CD14-positive monocyte (primary cell): ENCODE measurements around the gene HCN2. TPM values are rescaled to one million over a fixed set of nuclear protein-coding genes. Genes with fewer than 3 reads are reported as not detected.

Experiments used
- DNase-seq, 3 donors: peaks; one replicate each; pipeline ENCODE4 v3.0.0-alpha.2; 2011 to 2022
- H2AFZ ChIP-seq: 2 replicates; pipeline ENCODE4 v1.6.0; 2012; ENCODE audit warnings: mild to moderate bottlenecking, low read depth, low read length, inconsistent platforms; ENCODE audit not compliant: insufficient read depth, poor library complexity, severe bottlenecking
- H3K27ac ChIP-seq, 2 donors: 1 replicate in 1 of 2; 2 replicates in 1 of 2; pipeline ENCODE4 v1.5.1; 2012 to 2013; ENCODE audit warnings: low read length in 2 of 2, control low read depth in 1 of 2, inconsistent platforms in 1 of 2, low read depth in 1 of 2, mild to moderate bottlenecking in 1 of 2
- H3K27me3 ChIP-seq, 2 donors: one replicate each; pipeline versions ENCODE4 v1.6.0 to v1.6.1; 2011 to 2013; ENCODE audit warnings: low read length in 2 of 2; ENCODE audit not compliant: control insufficient read depth in 2 of 2, insufficient read depth in 2 of 2
- H3K36me3 ChIP-seq, 2 donors: replicated peaks in 1 of 2; 1 replicate in 1 of 2; 2 replicates in 1 of 2; pipeline versions ENCODE4 v1.5.1 to v1.6.1; 2012 to 2013; ENCODE audit warnings: low read length in 2 of 2, control low read depth in 1 of 2, inconsistent platforms in 1 of 2, mild to moderate bottlenecking in 1 of 2; ENCODE audit not compliant: insufficient read depth in 2 of 2, control insufficient read depth in 1 of 2
- H3K4me1 ChIP-seq, 2 donors: 1 replicate in 1 of 2; 2 replicates in 1 of 2; pipeline versions ENCODE4 v1.5.1 to v1.6.1; 2012 to 2013; ENCODE audit warnings: low read length in 2 of 2, control low read depth in 1 of 2, inconsistent platforms in 1 of 2, mild to moderate bottlenecking in 1 of 2, moderate library complexity in 1 of 2; ENCODE audit not compliant: insufficient read depth in 2 of 2, control insufficient read depth in 1 of 2
- H3K4me2 ChIP-seq: replicated peaks from 2 replicates; pipeline ENCODE3; 2012; ENCODE audit warnings: low read length, moderate library complexity, mild to moderate bottlenecking; ENCODE audit not compliant: poor library complexity, severe bottlenecking; ENCODE audit errors: extremely low read depth
- H3K4me3 ChIP-seq, 3 experiments: fragments of 200-600 bp in 1 of 3; sonication (generic) in 1 of 3; replicated peaks in 1 of 3; 1 replicate in 2 of 3; 2 replicates in 1 of 3; pipeline ENCODE4 v1.5.1; 2011 to 2013; ENCODE audit warnings: low read length in 3 of 3, mild to moderate bottlenecking in 3 of 3, control low read depth in 2 of 3, low read depth in 2 of 3, inconsistent platforms in 1 of 3, moderate library complexity in 1 of 3
- H3K79me2 ChIP-seq: 2 replicates; pipeline ENCODE4 v1.6.0; 2012; ENCODE audit warnings: mild to moderate bottlenecking, control low read depth, inconsistent platforms, low read length, moderate library complexity; ENCODE audit not compliant: insufficient read depth
- H3K9ac ChIP-seq: 2 replicates; pipeline ENCODE4 v1.6.0; 2017; ENCODE audit warnings: low read length, mild to moderate bottlenecking; ENCODE audit not compliant: insufficient read depth, poor library complexity, severe bottlenecking
- H3K9me3 ChIP-seq, 2 donors: replicated peaks in 1 of 2; 1 replicate in 1 of 2; 2 replicates in 1 of 2; pipeline versions ENCODE4 v1.5.1 to v1.6.1; 2012 to 2013; ENCODE audit warnings: low read length in 2 of 2, control low read depth in 1 of 2; ENCODE audit not compliant: control insufficient read depth in 1 of 2, insufficient read depth in 1 of 2
- H4K20me1 ChIP-seq: 2 replicates; pipeline ENCODE4 v1.6.0; 2012; ENCODE audit warnings: mild to moderate bottlenecking, low read length, control low read depth, moderate library complexity; ENCODE audit not compliant: insufficient read depth
- H3K27ac Mint-ChIP-seq, 7 donors: one replicate each; pipeline ENCODE4 v1.8.0; 2020; ENCODE audit warnings: mild to moderate bottlenecking in 7 of 7, mixed read lengths in 7 of 7, moderate library complexity in 6 of 7, inconsistent platforms in 2 of 7
- H3K27me3 Mint-ChIP-seq, 3 donors: one replicate each; pipeline ENCODE4 v1.8.0; 2021 to 2022; ENCODE audit warnings: low read depth in 3 of 3, mild to moderate bottlenecking in 3 of 3, mixed read lengths in 3 of 3, moderate library complexity in 3 of 3, inconsistent platforms in 1 of 3
- H3K36me3 Mint-ChIP-seq, 2 donors: one replicate each; pipeline ENCODE4 v1.8.0; 2020; ENCODE audit warnings: mixed read lengths in 2 of 2, inconsistent platforms in 1 of 2, mild to moderate bottlenecking in 1 of 2
- H3K4me1 Mint-ChIP-seq: one replicate; pipeline ENCODE4 v1.8.0; 2020; ENCODE audit warnings: mild to moderate bottlenecking, mixed read lengths
- H3K4me3 Mint-ChIP-seq, 2 donors: one replicate each; pipeline ENCODE4 v1.8.0; 2020; ENCODE audit warnings: mild to moderate bottlenecking in 2 of 2, mixed read lengths in 2 of 2, moderate library complexity in 1 of 2
- H3K9me3 Mint-ChIP-seq, 7 donors: one replicate each; pipeline ENCODE4 v1.8.0; 2020 to 2022; ENCODE audit warnings: mixed read lengths in 7 of 7, mild to moderate bottlenecking in 6 of 7, moderate library complexity in 6 of 7, inconsistent platforms in 2 of 7
- CTCF ChIP-seq: fragments of 200-600 bp; IDR thresholded peaks from one replicate; pipeline ENCODE4 v1.8.0; 2022; ENCODE audit warnings: antibody characterized with exemption, mild to moderate bottlenecking
- WGBS: methylation state at CpG from one replicate; pipeline ENCODE4 v1.1.5; 2013; ENCODE audit warnings: missing lambda C conversion rate; ENCODE audit not compliant: insufficient coverage; 5-methylcytosine and 5-hydroxymethylcytosine counted together
- intact Hi-C, 2 donors: fragments of 100-400 bp; cut with micrococcal nuclease; formaldehyde crosslinking; loops; one replicate each; pipeline versions ENCODE4 v1.15.0 to v1.15.1; 2023
- polyA plus RNA-seq, 3 donors: library from polyadenylated mRNA; depleted of rRNA in 1 of 3; unstranded in 2 of 3; stranded (reverse) in 1 of 3; fragments of 300-500 nt in 2 of 3; fragments of >200 nt in 1 of 3; fragmentation: Illumina TruSeq in 2 of 3; gene quantifications; 1 replicate in 2 of 3; 2 replicates in 1 of 3; pipeline ENCODE4 v1.2.3, GENCODE V29; 2012 to 2021

Gene HCN2
- polyA plus RNA-seq, 3 donors, result 0.21 TPM; not detected in 2

- peak; percentile 98 to 99 (median 98) for DNase-seq
- Histone ChIP-seq H2AFZ (peak within 1 kb of the TSS; percentile 98), H3K4me1 (peaks cover 18 to 26% of the 10 kb centered on the region in 2 donors), H3K4me3 (peak within 1 kb of the TSS; percentile 72 to 99 (median 81)), H3K9ac (peak within 1 kb of the TSS; percentile 74), H3K27ac (peak within 1 kb of the TSS in 1 of 2 donors; percentile 69), H3K4me2 (peak within 1 kb of the TSS; percentile 100), H4K20me1 (peaks cover 3% of the 10 kb centered on the region), H3K36me3 (peaks cover 7 to 29% of the 10 kb centered on the region in 2 donors), H3K9me3 (no peaks in the 10 kb centered on the region), H3K79me2 (peaks cover 4% of the 10 kb centered on the region), H3K27me3 (peaks cover 0 to 2% of the 10 kb centered on the region in 2 donors)
- H3K27me3 Mint-ChIP-seq, result peaks cover 13 to 17% (median 14%) of the 10 kb centered on the region in 3 donors
- no peak for TF ChIP-seq CTCF
- peaks cover 20 to 38% of the 10 kb centered on the region in 2 donors for H3K36me3 Mint-ChIP-seq
- H3K27ac Mint-ChIP-seq, result peak within 1 kb of the TSS; percentile 75 to 90 (median 85)
- WGBS, result under 1% methylated on average over 67 of the region's 67 CpGs
- H3K9me3 Mint-ChIP-seq, result peaks cover 0 to 3% (median 0%) of the 10 kb centered on the region in 7 donors
- peak within 1 kb of the TSS; percentile 94 to 98 for H3K4me3 Mint-ChIP-seq
- peaks cover 24% of the 10 kb centered on the region for H3K4me1 Mint-ChIP-seq
- intact Hi-C loops, result loop anchor here (2.0 to 10.0 kb wide), 3 partner anchors 30 to 128 kb away; partner anchors contain the start of genes CDC34 (in 1 of the 2), RNF126 (in 1 of the 2) and TPGS1 (in 1 of the 2)
These were observed 43.5 kb downstream of the HCN2 start, which contains the start of gene POLRMT for GRCh38 chr19:633068-633785. Gene POLRMT (minus strand): TSS chr19:633537. CDS start chr19:633512, 25 bp downstream.

DNA sequence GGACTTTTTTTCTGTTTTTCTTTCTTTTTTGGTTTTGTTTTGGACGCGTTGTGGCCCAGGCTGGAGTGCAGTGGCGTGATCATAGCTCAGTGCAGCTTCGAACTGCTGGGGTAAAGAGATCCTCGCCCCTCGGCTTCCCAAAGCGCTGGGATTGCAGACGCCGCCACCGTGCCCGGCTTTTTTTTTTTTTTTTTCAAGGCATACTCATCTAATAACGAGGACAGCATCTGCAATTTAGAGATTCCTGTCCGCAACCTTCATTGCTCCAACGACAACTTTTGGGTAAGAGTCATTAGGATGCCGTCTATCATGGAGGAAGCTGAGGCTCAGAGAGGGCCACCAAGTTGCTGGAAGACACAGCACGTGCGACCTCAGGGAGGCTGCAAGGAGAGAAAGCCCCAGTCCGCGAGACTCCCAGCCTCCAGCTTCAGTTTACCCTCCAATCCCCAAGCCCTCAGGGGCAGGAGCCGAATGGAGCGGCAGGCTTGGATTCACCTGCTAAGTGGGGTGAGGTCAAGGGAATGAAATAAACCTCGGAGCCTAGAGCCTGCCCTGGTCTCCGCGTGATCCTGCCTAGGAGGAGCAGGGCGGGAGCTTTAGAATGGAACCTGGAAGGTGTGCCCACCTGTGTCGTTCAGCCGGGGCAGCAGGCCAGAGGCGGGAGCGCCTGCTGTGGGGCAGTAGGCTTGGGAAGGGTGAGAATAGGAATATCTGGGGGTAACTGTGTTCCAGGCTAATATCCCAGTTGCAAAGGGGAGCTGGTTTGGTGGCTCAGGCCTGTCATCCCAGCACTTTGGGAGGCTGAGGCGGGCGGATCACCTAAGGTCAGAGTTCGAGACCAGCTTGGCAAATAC, 44.3 kb downstream of the HCN2 start:
- peak in 1 of 3 donors; percentile 26 for DNase-seq
- peak overlapping the region; percentile 74 for H3K9ac ChIP-seq

More for the DNA sequence above, 44.3 kb downstream of the HCN2 start:
- Histone ChIP-seq H3K4me2 (peak overlapping the region; percentile 100), H3K79me2 (peaks cover 4% of the 10 kb centered on the region), H3K27me3 (peaks cover 0 to 10% of the 10 kb centered on the region in 2 donors), H2AFZ (peak overlapping the region; percentile 98), H3K27ac (peak overlapping the region in 1 of 2 donors; percentile 69), H3K4me1 (peaks cover 20 to 31% of the 10 kb centered on the region in 2 donors), H3K36me3 (peaks cover 4 to 21% of the 10 kb centered on the region in 2 donors), H4K20me1 (no peaks in the 10 kb centered on the region), H3K4me3 (peak overlapping the region; percentile 36 to 99 (median 72)), H3K9me3 (no peaks in the 10 kb centered on the region)
- Mint-ChIP-seq H3K9me3 (peaks cover 0 to 3% (median 0%) of the 10 kb centered on the region in 7 donors), H3K27me3 (peaks cover 14 to 25% (median 21%) of the 10 kb centered on the region in 3 donors), H3K4me1 (peaks cover 25% of the 10 kb centered on the region), H3K36me3 (peaks cover 14 to 30% of the 10 kb centered on the region in 2 donors), H3K27ac (peak overlapping the region; percentile 75 to 90 (median 85)), H3K4me3 (peak overlapping the region; percentile 94 to 97)
- TF ChIP-seq CTCF, result no peak
- intact Hi-C loops, result loop anchor here (2.0 to 10.0 kb wide), 3 partner anchors 29 to 129 kb away; partner anchors contain the start of genes CDC34 (in 1 of the 2), RNF126 (in 1 of the 2) and TPGS1 (in 1 of the 2)
- WGBS, result 43% methylated on average over 21 of the region's 32 CpGs
